ENCODE measurements around the gene GNB1. TPM values are rescaled to one million over a fixed set of nuclear protein-coding genes. Genes with fewer than 3 reads are reported as not detected.
A peak's percentile ranks its signal among the peaks of the same experiment; 100 is the strongest.
"Not testable (repeated sequence)": the region's sequence is repeated elsewhere in the genome, so short reads cannot be mapped to it uniquely, and the experiment has no call there.

The GNB1 gene
- total and polyA plus RNA-seq, 12 donors: 64.9 to 228 (median 168) TPM

DNA sequence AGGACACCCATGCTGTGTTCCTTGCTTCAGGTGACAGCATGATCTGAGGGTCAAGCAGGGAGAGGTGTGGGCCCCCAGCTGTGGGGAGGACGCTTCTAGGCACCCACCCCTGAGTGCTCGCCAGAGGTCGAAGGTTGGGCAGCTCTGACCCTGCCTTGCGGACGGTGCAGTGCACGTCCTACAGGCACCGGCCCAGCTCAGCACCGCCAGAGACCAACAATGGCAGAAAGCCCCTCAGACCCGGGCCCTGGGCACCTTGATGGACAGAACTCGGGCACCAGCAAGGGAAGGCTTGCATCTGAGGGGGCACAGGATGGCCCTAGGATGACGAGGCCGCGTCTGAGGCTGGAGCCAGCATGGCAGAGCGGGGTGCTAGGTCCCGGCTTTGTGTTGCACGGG, 137.3 kb downstream of the GNB1 start:
- no peaks in the 10 kb centered on the region for H3K9me3 ChIP-seq
- H3K4me1 ChIP-seq: peaks cover 0 to 9% (median 3%) of the 10 kb centered on the region in 9 donors
- no peak overlapping the region for H3K4me3 ChIP-seq
- ATAC-seq (peak in 1 of 8 donors; percentile 9), DNase-seq (no peak)
- 93 to 94% methylated on average over 16 of the region's 16 CpGs for WGBS, 2 donors
- TF ChIP-seq, protein P1, sequence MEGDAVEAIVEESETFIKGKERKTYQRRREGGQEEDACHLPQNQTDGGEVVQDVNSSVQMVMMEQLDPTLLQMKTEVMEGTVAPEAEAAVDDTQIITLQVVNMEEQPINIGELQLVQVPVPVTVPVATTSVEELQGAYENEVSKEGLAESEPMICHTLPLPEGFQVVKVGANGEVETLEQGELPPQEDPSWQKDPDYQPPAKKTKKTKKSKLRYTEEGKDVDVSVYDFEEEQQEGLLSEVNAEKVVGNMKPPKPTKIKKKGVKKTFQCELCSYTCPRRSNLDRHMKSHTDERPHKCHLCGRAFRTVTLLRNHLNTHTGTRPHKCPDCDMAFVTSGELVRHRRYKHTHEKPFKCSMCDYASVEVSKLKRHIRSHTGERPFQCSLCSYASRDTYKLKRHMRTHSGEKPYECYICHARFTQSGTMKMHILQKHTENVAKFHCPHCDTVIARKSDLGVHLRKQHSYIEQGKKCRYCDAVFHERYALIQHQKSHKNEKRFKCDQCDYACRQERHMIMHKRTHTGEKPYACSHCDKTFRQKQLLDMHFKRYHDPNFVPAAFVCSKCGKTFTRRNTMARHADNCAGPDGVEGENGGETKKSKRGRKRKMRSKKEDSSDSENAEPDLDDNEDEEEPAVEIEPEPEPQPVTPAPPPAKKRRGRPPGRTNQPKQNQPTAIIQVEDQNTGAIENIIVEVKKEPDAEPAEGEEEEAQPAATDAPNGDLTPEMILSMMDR (IDR thresholded peaks at IDR 0.05): no peak
- no peaks in the 10 kb centered on the region for H3K27me3 ChIP-seq
- intact Hi-C loops (cut with DNase I): no loop called here
- peaks cover 6 to 67% (median 41%) of the 10 kb centered on the region in 9 donors for H3K36me3 ChIP-seq
- H3K27ac ChIP-seq: no peak overlapping the region

DNA sequence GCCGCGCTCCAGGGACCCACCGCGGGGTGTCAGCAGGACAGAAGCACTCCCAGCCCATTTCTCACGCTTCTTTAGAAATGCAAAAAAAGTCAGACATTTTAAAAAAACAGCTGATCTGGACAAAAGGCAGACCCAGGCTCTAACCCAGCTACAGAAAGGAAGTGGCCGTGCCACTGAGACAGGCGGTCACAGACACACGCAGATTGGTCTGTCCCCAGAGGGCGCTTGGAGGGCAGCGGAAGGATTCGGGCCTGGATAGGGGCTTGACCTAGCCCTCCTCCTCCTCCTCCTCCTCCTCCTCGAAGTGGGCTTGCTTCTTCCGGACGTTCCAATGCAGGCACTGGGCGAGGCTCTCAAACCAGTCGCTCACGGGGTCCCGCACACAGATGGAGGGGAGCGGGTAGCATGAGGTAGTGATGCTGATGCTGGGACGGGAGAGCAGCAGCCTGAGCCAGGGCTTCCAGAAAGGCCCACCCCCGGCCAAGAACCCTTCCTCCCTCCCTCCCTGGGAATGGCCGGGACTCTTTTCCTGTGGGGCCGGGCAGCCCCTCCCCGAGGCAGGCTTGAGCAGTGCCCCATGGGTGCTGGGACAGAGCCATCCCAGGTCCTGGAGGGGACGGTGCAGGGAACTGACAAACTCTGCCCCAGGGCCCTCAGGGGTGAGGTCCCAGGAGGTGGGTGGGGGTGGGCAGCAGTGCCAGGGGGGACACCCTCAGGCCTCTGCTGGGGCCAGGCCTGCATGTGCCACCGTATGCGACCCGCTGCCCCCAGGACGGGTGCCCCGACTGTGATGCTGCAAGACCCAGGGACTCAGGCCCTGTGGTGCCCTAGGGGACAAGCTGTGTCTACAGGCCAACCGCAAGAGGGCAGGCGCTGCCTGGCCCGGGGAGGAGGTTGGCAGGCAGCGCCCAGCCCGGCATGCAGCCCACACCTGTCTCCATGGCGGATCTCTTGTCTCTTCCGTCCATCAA, 138.0 kb downstream of the GNB1 start:
- intact Hi-C loops (cut with DNase I): no loop called here
- no peaks in the 10 kb centered on the region for H3K27me3 ChIP-seq
- TF ChIP-seq, protein P1 (IDR thresholded peaks at IDR 0.05): no peak
- no peak for DNase-seq
- peak in 3 of 8 donors; percentile 11 to 17 (median 16) for ATAC-seq
- H3K9me3 ChIP-seq: no peaks in the 10 kb centered on the region
- peaks cover 6 to 60% (median 41%) of the 10 kb centered on the region in 9 donors for H3K36me3 ChIP-seq
- 80 to 82% methylated on average over 37 of the region's 37 CpGs for WGBS, 2 donors
- no peak overlapping the region for H3K27ac ChIP-seq
- H3K4me1 ChIP-seq: peaks cover 0 to 2% (median 0%) of the 10 kb centered on the region in 9 donors
- no peak overlapping the region for H3K4me3 ChIP-seq

DNA sequence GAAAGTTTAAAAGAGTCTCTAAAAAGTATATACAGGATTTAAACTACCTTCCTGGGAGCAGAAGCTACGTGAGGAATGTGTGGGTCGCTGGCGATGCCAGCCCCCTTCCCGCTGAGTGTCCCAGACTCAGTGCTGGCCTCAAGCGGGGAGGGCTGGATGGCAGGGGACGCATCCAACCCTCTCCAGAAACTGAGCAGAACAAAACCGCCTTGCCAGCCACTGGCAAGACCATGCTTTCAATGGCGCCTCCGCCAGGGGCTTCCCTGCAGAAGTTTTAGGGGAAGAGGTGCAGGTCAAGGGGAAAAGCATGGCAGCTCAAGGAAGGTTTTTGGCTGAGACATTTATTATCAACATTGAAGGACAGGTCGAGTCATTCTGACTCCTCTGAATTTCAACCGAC, 138.7 kb downstream of the GNB1 start:
- Histone ChIP-seq H3K9me3 (no peaks in the 10 kb centered on the region), H3K27ac (no peak overlapping the region), H3K27me3 (no peaks in the 10 kb centered on the region), H3K4me3 (no peak overlapping the region), H3K36me3 (peaks cover 6 to 52% (median 41%) of the 10 kb centered on the region in 9 donors), H3K4me1 (no peaks in the 10 kb centered on the region)
- DNase-seq (no peak), ATAC-seq (no peak)
- intact Hi-C loops (cut with DNase I): no loop called here
- TF ChIP-seq, protein P1 (IDR thresholded peaks at IDR 0.05): no peak
- 90 to 91% methylated on average over 11 of the region's 11 CpGs for WGBS, 2 donors

DNA sequence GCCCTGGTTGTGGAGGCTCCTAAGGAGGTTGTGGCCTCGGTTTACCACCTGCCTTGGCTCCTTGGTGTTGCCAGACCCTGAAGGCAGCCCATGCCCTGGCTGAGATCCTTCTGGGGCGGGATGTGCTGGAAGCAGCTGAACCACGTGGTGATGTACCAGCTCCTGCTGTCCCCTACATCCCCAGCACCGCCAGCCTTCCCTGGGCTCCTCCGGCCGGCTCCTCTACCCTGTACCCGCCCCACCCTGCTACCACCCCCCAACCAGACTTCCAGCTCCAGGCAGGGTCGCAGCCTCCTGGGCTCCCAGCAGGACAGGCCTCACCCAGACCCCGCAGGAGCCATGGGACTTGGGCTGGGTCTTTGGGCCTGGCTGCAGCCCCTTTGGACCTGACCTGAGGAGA, 140.9 kb downstream of the GNB1 start:
- H3K27me3 ChIP-seq; DNase-seq; H3K9me3 ChIP-seq; H3K4me1 ChIP-seq; ATAC-seq; H3K4me3 ChIP-seq; H3K27ac ChIP-seq; intact Hi-C loops (cut with DNase I): not testable (repeated sequence)
- 83 to 90% methylated on average over 7 to 8 of the region's 9 CpGs for WGBS, 2 donors
- peaks cover 0 to 30% (median 20%) of the 10 kb centered on the region in 9 donors for H3K36me3 ChIP-seq

Measured in heart right ventricle (tissue), 16 donors.